ENCODE data around the gene RAI1.

GRCh38 chr17:17789410-17789809 lies 108.2 kb downstream of the RAI1 start:
- TF ChIP-seq ZC3H11A (IDR thresholded peaks at IDR 0.05) (no peak), CTCF (IDR thresholded peaks at IDR 0.05) (no peak), POLR2AphosphoS2 (conservative IDR thresholded peaks at IDR 0.05; ENCODE audit: low read length) (no peak), MYC (IDR thresholded peaks at IDR 0.05; ENCODE audit: borderline replicate concordance, low read length) (no peak), POLR2A (IDR thresholded peaks at IDR 0.05; ENCODE audit: low read length) (no peak)
- TF ChIP-seq, protein P1, sequence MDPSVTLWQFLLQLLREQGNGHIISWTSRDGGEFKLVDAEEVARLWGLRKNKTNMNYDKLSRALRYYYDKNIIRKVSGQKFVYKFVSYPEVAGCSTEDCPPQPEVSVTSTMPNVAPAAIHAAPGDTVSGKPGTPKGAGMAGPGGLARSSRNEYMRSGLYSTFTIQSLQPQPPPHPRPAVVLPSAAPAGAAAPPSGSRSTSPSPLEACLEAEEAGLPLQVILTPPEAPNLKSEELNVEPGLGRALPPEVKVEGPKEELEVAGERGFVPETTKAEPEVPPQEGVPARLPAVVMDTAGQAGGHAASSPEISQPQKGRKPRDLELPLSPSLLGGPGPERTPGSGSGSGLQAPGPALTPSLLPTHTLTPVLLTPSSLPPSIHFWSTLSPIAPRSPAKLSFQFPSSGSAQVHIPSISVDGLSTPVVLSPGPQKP (IDR thresholded peaks at IDR 0.05; ENCODE audit: low read depth, low read length) = no peak

Data from A549 (cell line).